Measurements from ENCODE around the gene CELF5. TPM values are rescaled to one million over a fixed set of nuclear protein-coding genes. Genes with fewer than 3 reads are reported as not detected.

The CELF5 gene
- total RNA-seq, 2 experiments from 2014 or later = 0.20 to 0.56 TPM

DNA sequence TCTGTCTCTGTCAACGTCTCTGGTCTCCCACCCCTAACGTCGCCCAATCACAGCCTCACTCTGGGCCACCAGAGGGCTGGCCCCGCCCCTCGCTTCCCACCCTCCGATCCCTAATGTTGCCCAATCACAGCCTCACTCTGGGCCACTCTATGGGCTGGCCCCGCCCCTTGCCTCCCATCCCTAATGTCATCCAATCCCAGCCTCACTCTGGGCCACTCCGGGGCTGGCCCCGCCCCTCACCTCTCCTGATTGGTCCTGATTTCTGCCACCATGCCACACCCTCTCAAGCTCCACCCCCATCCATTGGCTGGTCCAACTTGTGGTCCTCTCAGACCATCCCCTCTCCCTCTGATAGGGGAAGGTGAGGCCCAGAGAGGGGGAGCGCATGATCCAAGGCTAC lies 24.9 kb downstream of the CELF5 start:
- peaks cover 8% of the 10 kb centered on the region for H3K27me3 Mint-ChIP-seq
- no peak overlapping the region for H3K27ac Mint-ChIP-seq
- ATAC-seq (peak; percentile 55), DNase-seq (peak; percentile 34)
- ChIA-PET POLR2A (no interaction called here), CTCF (interaction anchor here (0.6 to 1.5 kb wide), 5 partner anchors 10 to 55 kb away, joined by 3 to 4 read pairs (median 3); no protein-coding TSS in a partner anchor)
- H3K4me1 Mint-ChIP-seq (ENCODE audit: low read depth) = no peaks in the 10 kb centered on the region
- peaks cover 11% of the 10 kb centered on the region for H3K9me3 Mint-ChIP-seq
- H3K4me3 Mint-ChIP-seq = no peak overlapping the region
- TF ChIP-seq, protein P1, sequence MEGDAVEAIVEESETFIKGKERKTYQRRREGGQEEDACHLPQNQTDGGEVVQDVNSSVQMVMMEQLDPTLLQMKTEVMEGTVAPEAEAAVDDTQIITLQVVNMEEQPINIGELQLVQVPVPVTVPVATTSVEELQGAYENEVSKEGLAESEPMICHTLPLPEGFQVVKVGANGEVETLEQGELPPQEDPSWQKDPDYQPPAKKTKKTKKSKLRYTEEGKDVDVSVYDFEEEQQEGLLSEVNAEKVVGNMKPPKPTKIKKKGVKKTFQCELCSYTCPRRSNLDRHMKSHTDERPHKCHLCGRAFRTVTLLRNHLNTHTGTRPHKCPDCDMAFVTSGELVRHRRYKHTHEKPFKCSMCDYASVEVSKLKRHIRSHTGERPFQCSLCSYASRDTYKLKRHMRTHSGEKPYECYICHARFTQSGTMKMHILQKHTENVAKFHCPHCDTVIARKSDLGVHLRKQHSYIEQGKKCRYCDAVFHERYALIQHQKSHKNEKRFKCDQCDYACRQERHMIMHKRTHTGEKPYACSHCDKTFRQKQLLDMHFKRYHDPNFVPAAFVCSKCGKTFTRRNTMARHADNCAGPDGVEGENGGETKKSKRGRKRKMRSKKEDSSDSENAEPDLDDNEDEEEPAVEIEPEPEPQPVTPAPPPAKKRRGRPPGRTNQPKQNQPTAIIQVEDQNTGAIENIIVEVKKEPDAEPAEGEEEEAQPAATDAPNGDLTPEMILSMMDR (IDR thresholded peaks at IDR 0.05) = no peak
- intact Hi-C loops (cut with micrococcal nuclease) = no loop called here
- no peaks in the 10 kb centered on the region for H3K36me3 Mint-ChIP-seq (ENCODE audit: low read depth)

- H3K27ac Mint-ChIP-seq = no peak overlapping the region
- ATAC-seq (peak; percentile 83), DNase-seq (peak; percentile 67)
- intact Hi-C loops (cut with micrococcal nuclease) = no loop called here
- H3K4me1 Mint-ChIP-seq (ENCODE audit: low read depth) = no peaks in the 10 kb centered on the region
- ChIA-PET POLR2A (no interaction called here), CTCF (interaction anchor here (0.7 to 1.5 kb wide), 4 partner anchors 23 to 300 kb away, joined by 3 to 5 read pairs (median 4); no protein-coding TSS in a partner anchor)
- peaks cover 8% of the 10 kb centered on the region for H3K27me3 Mint-ChIP-seq
- peaks cover 15% of the 10 kb centered on the region for H3K9me3 Mint-ChIP-seq
- TF ChIP-seq, protein P1 (IDR thresholded peaks at IDR 0.05) = peak; percentile 71
- H3K36me3 Mint-ChIP-seq (ENCODE audit: low read depth) = no peaks in the 10 kb centered on the region
- H3K4me3 Mint-ChIP-seq = no peak overlapping the region
These were observed 26.2 kb downstream of the CELF5 start for GRCh38 chr19:3250675-3251074.

DNA sequence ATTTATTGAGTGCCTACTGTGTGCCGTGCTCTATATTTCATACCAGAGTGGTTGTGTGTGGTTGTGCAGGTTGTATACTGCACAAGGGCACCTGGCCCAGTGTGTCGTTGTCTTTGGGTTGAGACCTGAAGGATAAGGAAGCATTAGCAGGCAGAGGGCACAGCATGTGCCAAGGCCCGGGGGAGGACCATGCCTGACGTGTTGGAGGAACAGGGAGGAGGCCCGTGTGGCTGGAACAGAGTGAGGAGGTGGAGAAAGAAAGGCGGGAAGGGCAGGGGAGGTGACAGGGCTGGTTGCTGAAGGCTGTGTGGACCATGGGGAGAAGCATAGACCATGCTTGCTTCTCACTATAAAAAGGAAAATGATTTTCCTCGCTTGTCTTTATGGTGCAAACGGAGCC lies 26.8 kb downstream of the CELF5 start:
- no peak overlapping the region for H3K27ac Mint-ChIP-seq
- peaks cover 8% of the 10 kb centered on the region for H3K27me3 Mint-ChIP-seq
- H3K9me3 Mint-ChIP-seq = peaks cover 15% of the 10 kb centered on the region
- H3K4me1 Mint-ChIP-seq (ENCODE audit: low read depth) = no peaks in the 10 kb centered on the region
- ChIA-PET CTCF (interaction anchor here (0.7 to 1.4 kb wide), 3 partner anchors 33 to 300 kb away, joined by 3 to 5 read pairs (median 3); no protein-coding TSS in a partner anchor), POLR2A (no interaction called here)
- H3K36me3 Mint-ChIP-seq (ENCODE audit: low read depth) = no peaks in the 10 kb centered on the region
- H3K4me3 Mint-ChIP-seq = no peak overlapping the region
- intact Hi-C loops (cut with micrococcal nuclease) = no loop called here
- ATAC-seq (no peak), DNase-seq (no peak)
- TF ChIP-seq, protein P1 (IDR thresholded peaks at IDR 0.05) = no peak

DNA sequence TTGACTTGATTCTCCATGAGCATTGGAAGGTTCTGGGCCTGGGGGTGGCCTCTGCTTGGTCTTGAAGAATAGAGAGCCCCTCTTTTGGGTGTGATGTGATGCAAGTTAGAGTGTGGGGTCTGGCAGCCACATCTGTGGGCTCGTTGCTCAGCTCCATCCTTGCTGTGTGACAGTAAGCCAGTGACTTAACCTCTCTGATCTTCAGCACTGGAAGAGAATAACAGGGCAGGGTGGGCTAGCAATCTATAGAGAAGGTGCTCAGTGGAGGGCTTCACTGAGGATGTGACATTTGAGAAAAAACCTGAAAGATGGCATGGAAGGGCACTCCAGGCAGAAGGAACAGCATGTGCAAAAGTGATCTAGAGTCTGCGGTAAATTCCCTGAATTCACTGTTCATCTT lies 28.2 kb downstream of the CELF5 start:
- ATAC-seq = no peak
- H3K27me3 Mint-ChIP-seq = peaks cover 8% of the 10 kb centered on the region
- H3K9me3 Mint-ChIP-seq = peaks cover 15% of the 10 kb centered on the region
- H3K27ac Mint-ChIP-seq = no peak overlapping the region
- intact Hi-C loops (cut with micrococcal nuclease) = no loop called here
- no peak overlapping the region for H3K4me3 Mint-ChIP-seq
- POLR2A ChIA-PET = interaction anchor here (1.4 kb wide), 1 partner anchor 19 kb away, joined by 4 read pairs; no protein-coding TSS in a partner anchor
- TF ChIP-seq, protein P1 (IDR thresholded peaks at IDR 0.05) = no peak
- no peaks in the 10 kb centered on the region for H3K36me3 Mint-ChIP-seq (ENCODE audit: low read depth)
- H3K4me1 Mint-ChIP-seq (ENCODE audit: low read depth) = no peaks in the 10 kb centered on the region
- DNase-seq = no peak
- CTCF ChIA-PET = interaction anchor here (0.6 to 1.4 kb wide), 4 partner anchors 19 to 1568 kb away, joined by 3 read pairs; no protein-coding TSS in a partner anchor

GRCh38 chr19:3253270-3253669 lies 28.8 kb downstream of the CELF5 start:
- Mint-ChIP-seq H3K27me3 (peaks cover 8% of the 10 kb centered on the region), H3K9me3 (peaks cover 15% of the 10 kb centered on the region), H3K4me3 (no peak overlapping the region), H3K4me1 (ENCODE audit: low read depth) (no peaks in the 10 kb centered on the region), H3K27ac (no peak overlapping the region), H3K36me3 (ENCODE audit: low read depth) (no peaks in the 10 kb centered on the region)
- POLR2A ChIA-PET = interaction anchor here (1.4 kb wide), 1 partner anchor 20 kb away, joined by 4 read pairs; no protein-coding TSS in a partner anchor
- DNase-seq = no peak
- TF ChIP-seq, protein P1 (IDR thresholded peaks at IDR 0.05) = no peak
- no peak for ATAC-seq
- CTCF ChIA-PET = interaction anchor here (0.6 to 1.4 kb wide), 4 partner anchors 19 to 1567 kb away, joined by 3 read pairs; no protein-coding TSS in a partner anchor
- intact Hi-C loops (cut with micrococcal nuclease) = no loop called here
